Body of pancreas (tissue), 4 donors: ENCODE data around the gene FOXP1.

Experiments
- POLR2A ChIP-seq, 3 donors: fragments of 450-650 bp; IDR thresholded peaks; one replicate each; pipeline ENCODE4 v1.6.1; 2016; ENCODE audit warnings: antibody characterized with exemption in 3 of 3, mild to moderate bottlenecking in 2 of 3
- TF ChIP-seq, protein P1 (sequence below), 7 experiments: fragments of 450-650 bp in 4 of 7; fragments of 200-600 bp in 3 of 7; sonication (generic) in 3 of 7; IDR thresholded peaks; one replicate each; pipeline ENCODE4 v1.5.1; 2016 to 2019; ENCODE audit warnings: antibody characterized with exemption in 7 of 7

DNA sequence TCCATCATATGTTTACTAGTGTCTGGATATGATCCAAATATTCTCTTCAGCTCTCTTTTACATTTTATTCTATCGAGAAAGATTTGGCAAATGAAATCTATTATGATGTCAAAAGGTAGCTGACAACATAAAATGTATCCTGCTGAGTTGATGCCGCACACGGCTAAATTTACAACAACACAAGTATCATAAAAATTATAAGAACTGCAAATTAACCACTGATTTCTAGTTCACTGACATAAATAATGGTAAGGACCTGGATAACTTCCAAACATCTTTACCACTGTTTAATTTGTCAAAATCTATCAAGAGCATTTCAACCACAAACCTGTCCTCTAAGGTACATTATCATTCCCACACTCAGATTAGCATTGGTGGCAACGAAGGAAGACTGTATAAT is 244.5 kb downstream of the FOXP1 start:
- TF ChIP-seq, protein P1, sequence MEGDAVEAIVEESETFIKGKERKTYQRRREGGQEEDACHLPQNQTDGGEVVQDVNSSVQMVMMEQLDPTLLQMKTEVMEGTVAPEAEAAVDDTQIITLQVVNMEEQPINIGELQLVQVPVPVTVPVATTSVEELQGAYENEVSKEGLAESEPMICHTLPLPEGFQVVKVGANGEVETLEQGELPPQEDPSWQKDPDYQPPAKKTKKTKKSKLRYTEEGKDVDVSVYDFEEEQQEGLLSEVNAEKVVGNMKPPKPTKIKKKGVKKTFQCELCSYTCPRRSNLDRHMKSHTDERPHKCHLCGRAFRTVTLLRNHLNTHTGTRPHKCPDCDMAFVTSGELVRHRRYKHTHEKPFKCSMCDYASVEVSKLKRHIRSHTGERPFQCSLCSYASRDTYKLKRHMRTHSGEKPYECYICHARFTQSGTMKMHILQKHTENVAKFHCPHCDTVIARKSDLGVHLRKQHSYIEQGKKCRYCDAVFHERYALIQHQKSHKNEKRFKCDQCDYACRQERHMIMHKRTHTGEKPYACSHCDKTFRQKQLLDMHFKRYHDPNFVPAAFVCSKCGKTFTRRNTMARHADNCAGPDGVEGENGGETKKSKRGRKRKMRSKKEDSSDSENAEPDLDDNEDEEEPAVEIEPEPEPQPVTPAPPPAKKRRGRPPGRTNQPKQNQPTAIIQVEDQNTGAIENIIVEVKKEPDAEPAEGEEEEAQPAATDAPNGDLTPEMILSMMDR (IDR thresholded peaks at IDR 0.05): no peak
- TF ChIP-seq POLR2A (IDR thresholded peaks at IDR 0.05): no peak
